Left colon (tissue), 2 donors: Measurements from ENCODE around the gene SETD3. TPM values are rescaled to one million over a fixed set of nuclear protein-coding genes. Genes with fewer than 3 reads are reported as not detected.
"Not testable (repeated sequence)": the region's sequence is repeated elsewhere in the genome, so short reads cannot be mapped to it uniquely, and the experiment has no call there.

ENCODE experiments used
- ATAC-seq: fragments of 200-7000 bp; cut with Tn5 transposase; one replicate; pipeline ENCODE4 v1.9.1; 2020; ENCODE audit warnings: mild to moderate bottlenecking, moderate library complexity
- DNase-seq, 2 donors: peaks; one replicate each; pipeline ENCODE4 v3.0.0-alpha.2; 2020
- intact Hi-C, 2 donors: fragments of 100-400 bp; cut with DNase I in 1 of 2; cut with micrococcal nuclease in 1 of 2; formaldehyde crosslinking; loops; one replicate each; pipeline versions ENCODE4 v1.11.2 to v1.14.0; 2022; cut with DNase I, micrococcal nuclease
- total RNA-seq, 2 donors: library from RNA; stranded (reverse); fragmentation: NEBNext Ultra II Directional; extraction: Animal tissue kit (Norgen Biotek cat#: 25700); gene quantifications; one replicate each; pipeline ENCODE4 v1.2.1, GENCODE V29; 2021
- donor health status: DM: no; HTN: no; CAD: no.
- donor health status: DM: yes; HTN: yes; CAD: no.

Gene SETD3
- total RNA-seq, 2 donors from 2014 or later, result 61.5 to 66.8 TPM

DNA sequence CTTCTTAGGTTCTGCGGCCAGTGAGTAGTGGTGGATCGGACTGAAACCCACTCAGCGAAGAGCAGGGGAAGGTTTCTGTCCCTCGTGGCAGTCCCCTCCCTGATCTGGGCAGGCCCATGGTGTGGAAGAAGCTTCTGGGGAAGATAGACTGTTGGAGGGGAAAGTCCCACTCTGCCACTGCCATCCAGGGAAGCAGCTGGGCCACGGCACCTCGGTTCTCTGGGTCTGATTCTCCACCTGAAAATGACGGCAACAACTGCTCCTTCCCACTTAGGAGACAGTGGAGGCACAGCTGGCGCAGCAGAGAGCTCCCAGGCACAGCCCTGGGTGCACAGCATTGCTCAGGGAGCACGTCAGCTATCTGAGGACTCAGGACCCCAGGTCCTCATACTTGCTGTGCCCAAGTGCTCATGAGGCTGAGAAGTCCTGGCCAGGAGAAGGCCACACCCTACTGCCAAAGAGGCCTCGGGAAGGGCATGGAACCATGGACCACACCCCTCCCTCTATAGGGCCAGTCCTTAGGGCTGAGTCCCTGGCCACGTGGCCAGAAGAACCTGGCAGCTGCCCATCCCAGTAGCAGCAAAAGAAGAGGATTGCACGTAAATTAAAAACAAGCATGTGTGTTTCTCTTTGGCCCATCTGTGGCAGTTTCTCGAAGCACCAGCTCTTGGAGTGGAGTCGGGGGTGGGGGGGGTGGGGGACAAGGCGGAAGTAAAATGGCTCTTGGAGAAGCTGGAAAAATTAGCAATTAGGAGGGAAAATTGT is 123.3 kb downstream of the SETD3 start:
- ATAC-seq, result peak; percentile 76
- intact Hi-C loops, result no loop called here
- peak in 1 of 2 donors; percentile 14 for DNase-seq

- intact Hi-C loops, result no loop called here
- DNase-seq, result no peak
Measured at GRCh38 chr14:99356031-99356608, 124.5 kb downstream of the SETD3 start.

DNA sequence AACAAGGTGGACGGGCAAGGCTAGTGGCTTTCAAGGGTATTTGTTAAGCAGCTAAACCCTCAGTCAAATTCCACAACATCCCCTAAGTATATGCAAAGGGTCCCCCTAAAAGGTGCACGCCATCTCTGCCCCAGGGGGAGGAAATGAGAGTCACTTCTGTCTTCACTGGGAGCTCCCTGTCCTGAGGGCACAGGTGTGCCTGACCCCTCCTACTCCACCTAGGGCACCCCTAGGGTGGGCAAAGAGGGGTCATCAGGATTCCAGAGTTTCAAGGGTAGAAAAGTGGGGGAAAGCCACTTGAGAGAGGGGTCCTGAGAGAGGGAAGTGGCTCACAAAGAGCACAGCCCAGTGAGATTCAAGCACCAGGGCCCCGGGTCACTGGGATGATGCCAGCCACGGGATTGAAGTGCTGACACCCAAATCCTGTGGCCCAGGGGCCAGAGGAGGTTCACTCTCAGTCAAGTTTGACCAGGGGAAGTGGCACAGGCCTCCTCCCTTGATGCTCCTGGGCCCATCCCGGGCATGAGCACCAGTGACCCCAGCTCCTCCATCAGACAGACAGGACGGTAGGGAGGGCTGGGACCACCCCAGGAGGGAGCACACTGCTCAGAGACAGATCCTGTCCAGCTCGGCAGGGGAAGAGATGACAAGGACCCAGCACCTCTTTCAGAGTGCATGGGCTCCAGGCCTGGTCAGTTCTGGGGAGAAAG is 126.3 kb downstream of the SETD3 start:
- intact Hi-C loops, result no loop called here
- ATAC-seq, result no peak
- DNase-seq, result no peak

More at GRCh38 chr14:99356031-99356608, 124.5 kb downstream of the SETD3 start:
- no peak for ATAC-seq

- intact Hi-C loops, result no loop called here
- no peak for DNase-seq
- no peak for ATAC-seq
Measured at GRCh38 chr14:99352688-99353280, 127.9 kb downstream of the SETD3 start.

GRCh38 chr14:99351166-99352007 is 129.3 kb downstream of the SETD3 start:
- ATAC-seq, result no peak
- intact Hi-C loops, result no loop called here

DNA sequence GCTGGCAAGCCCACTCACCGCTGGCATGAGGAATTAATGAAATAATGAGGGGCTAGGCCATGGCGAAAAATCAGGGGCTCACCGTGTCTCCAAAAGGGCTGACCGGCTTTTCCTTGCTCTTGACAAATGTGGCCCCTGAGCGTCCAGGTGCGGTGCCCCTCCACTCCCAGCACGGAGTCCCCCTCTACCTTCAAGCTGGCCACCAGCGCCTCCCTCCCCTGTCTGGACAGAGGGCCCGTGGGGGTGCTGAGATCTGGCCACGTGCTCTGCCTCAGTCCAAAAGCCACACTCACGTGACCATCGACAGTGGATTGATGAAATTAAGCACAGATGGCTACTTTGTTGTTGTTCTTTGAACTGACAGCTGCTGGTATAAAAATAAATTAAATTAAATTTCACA is 129.9 kb downstream of the SETD3 start:
- ATAC-seq, result no peak
- intact Hi-C loops, result no loop called here
- no peak for DNase-seq

More at GRCh38 chr14:99351166-99352007, 129.3 kb downstream of the SETD3 start:
- DNase-seq, result no peak

DNA sequence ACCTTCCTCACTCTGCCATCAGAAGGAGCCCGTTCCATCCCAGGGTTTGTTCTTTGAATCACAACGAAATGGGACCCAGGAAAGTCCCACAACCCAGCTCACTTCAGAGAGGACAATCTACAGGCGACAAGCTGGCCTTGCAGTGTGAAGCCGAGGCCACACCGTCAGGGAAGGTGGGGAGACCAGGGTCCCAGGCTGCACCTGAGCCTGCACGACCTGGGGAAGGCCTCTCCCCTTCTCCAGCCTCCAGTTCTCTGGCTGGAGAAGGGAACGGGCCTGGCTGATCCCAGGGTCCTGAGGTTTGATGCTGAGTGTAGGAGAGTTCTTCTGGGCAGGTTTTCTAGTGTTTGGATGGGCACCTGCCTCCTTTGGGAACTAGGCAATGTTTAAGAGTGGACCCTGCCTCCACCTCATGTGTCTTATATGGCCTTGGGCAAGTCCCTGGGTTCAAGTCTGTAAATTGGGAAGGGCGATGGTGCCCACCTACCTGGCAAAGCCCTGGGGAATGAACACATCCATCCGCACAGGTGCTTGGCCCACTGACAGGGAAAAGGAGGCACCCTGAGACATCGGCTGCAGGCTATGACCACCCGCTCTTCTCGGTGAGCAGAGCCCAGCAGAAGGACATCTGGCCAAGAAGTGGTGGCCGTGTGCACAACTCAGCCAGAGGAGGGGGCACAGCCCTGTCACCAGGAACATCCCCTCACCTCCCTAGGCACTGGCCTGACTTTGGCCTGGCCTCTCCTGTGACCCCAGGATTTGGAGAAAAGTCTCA is 130.8 kb downstream of the SETD3 start:
- ATAC-seq, result no peak
- DNase-seq, result no peak

DNA sequence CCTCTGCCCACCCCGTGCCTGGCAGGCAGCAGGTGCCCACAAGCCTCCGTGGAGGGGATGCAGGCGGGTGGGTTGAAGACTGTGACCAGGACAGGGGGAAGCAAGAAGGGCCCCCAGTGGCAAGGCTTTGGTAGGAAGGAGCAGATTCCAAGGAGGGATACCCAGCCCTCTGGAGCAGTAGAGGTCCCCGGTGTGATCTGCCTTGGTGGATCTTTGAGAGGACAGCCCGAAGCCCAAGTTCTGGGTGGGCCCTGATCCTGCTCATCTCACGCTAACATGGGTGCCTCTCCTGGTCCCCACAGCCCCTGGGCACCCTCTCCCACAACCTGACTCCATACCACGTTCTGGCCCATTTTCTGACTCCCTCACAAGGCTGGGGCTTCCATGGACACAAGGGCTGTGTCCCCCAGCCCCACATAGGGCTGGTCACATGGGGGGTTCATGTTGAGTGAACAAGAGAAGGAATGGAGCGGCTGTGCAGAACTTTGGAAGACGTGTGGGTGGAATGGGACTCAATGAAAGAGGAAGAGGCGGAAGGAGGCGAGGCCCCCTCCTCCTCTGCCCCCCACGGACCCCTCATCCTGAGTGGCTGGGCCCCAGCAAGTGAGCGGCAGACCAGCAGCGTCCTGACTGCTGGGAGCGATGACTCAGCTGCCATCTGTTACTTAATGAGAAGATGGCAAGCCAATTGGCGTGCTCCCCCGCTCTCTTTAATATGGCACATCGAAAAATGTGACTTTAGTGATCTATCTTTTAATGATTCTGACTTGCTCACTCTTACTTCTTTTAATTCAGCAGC is 131.6 kb downstream of the SETD3 start:
- ATAC-seq (no peak), DNase-seq (no peak)
- intact Hi-C loops, result no loop called here

More for the DNA sequence above, 130.8 kb downstream of the SETD3 start:
- intact Hi-C loops, result no loop called here

DNA sequence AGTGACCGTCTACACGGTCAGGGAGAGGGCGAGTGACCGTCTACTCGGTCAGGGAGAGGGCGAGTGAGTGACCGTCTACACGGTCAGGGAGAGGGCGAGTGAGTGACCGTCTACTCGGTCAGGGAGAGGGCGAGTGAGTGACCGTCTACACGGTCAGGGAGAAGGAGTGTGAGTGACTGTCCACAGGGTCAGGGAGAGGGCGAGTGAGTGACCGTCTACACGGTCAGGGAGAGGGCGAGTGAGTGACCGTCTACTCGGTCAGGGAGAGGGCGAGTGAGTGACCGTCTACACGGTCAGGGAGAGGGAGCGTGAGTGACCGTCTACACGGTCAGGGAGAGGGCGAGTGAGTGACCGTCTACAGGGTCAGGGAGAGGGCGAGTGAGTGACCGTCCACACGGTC is 132.4 kb downstream of the SETD3 start:
- intact Hi-C loops, ATAC-seq, DNase-seq: not testable (repeated sequence)

Other genes with a start within 250 kb of the SETD3 start
- 1 to 10 TPM; 3.7 to 5.1 TPM for gene BCL11B, start 208.7 kb downstream of the SETD3 start, total RNA-seq
- gene CCNK, start 550 bp upstream of the SETD3 start, total RNA-seq, result 10 to 100 TPM; 53.2 to 58.5 TPM
- 10 to 100 TPM; 66.3 to 68.1 TPM for gene CCDC85C, start 123.3 kb upstream of the SETD3 start, total RNA-seq
- 1 to 10 TPM in 1 of 2 donors, under 1 TPM in 1; 0.31 to 1.0 TPM for gene HHIPL1, start 164.3 kb upstream of the SETD3 start, total RNA-seq
- under 1 TPM; 0.09 to 0.45 TPM for gene CYP46A1, start 203.4 kb upstream of the SETD3 start, total RNA-seq